Ectodermal cell (in vitro differentiated cells): ENCODE measurements around the gene HCFC1R1.
A peak's percentile ranks its signal among the peaks of the same experiment; 100 is the strongest.

Experiments
- H3K27ac ChIP-seq: 2 replicates; pipeline ENCODE4 v1.7.0; 2013; ENCODE audit warnings: mild to moderate bottlenecking, low read depth, low read length; ENCODE audit not compliant: insufficient read depth, poor library complexity, severe bottlenecking
- H3K27me3 ChIP-seq: 2 replicates; pipeline ENCODE4 v1.7.0; 2013; ENCODE audit warnings: mild to moderate bottlenecking, low read length; ENCODE audit not compliant: insufficient read depth, control insufficient read depth, poor library complexity, severe bottlenecking
- H3K36me3 ChIP-seq: one replicate; pipeline ENCODE4 v1.7.0; 2013; ENCODE audit warnings: low read length; ENCODE audit not compliant: control insufficient read depth, insufficient read depth
- H3K4me1 ChIP-seq: one replicate; pipeline ENCODE4 v1.7.0; 2013; ENCODE audit warnings: low read length; ENCODE audit not compliant: control insufficient read depth, insufficient read depth
- H3K4me3 ChIP-seq: 2 replicates; pipeline ENCODE4 v1.7.0; 2013; ENCODE audit warnings: low read depth, low read length, control low read depth; ENCODE audit not compliant: insufficient read depth
- H3K9me3 ChIP-seq: 2 replicates; pipeline ENCODE4 v1.7.0; 2013; ENCODE audit warnings: mild to moderate bottlenecking, low read length, moderate library complexity; ENCODE audit not compliant: control insufficient read depth
- WGBS, 2 experiments: methylation state at CpG; one replicate each; pipeline ENCODE4 v1.1.7; 2013; ENCODE audit warnings: missing lambda C conversion rate in 2 of 2; 5-methylcytosine and 5-hydroxymethylcytosine counted together

The HCFC1R1 gene

GRCh38 chr16:3010510-3010909 lies 13.2 kb downstream of the HCFC1R1 start:
- 94 to 96% methylated on average over 7 of the region's 8 CpGs for WGBS, 2 experiments
- Histone ChIP-seq H3K4me1 (peaks cover 35% of the 10 kb centered on the region), H3K9me3 (no peaks in the 10 kb centered on the region), H3K4me3 (no peak overlapping the region), H3K27me3 (peaks cover 63% of the 10 kb centered on the region), H3K27ac (no peak overlapping the region), H3K36me3 (no peaks in the 10 kb centered on the region)

GRCh38 chr16:3009568-3010390 lies 14.0 kb downstream of the HCFC1R1 start:
- Histone ChIP-seq H3K27ac (no peak overlapping the region), H3K4me3 (peak overlapping the region; percentile 6), H3K4me1 (peaks cover 35% of the 10 kb centered on the region), H3K27me3 (peaks cover 70% of the 10 kb centered on the region), H3K9me3 (no peaks in the 10 kb centered on the region), H3K36me3 (no peaks in the 10 kb centered on the region)
- 22 to 24% methylated on average over 21 of the region's 21 CpGs for WGBS, 2 experiments

- Histone ChIP-seq H3K4me1 (peaks cover 27% of the 10 kb centered on the region), H3K4me3 (no peak overlapping the region), H3K27ac (no peak overlapping the region), H3K9me3 (no peaks in the 10 kb centered on the region), H3K36me3 (no peaks in the 10 kb centered on the region), H3K27me3 (peaks cover 68% of the 10 kb centered on the region)
- 36 to 39% methylated on average over 4 of the region's 4 CpGs for WGBS, 2 experiments
Observed at GRCh38 chr16:3008690-3009037, 15.1 kb downstream of the HCFC1R1 start.

GRCh38 chr16:3007957-3008689 lies 15.6 kb downstream of the HCFC1R1 start:
- Histone ChIP-seq H3K4me1 (peaks cover 27% of the 10 kb centered on the region), H3K9me3 (no peaks in the 10 kb centered on the region), H3K27me3 (peaks cover 63% of the 10 kb centered on the region), H3K27ac (no peak overlapping the region), H3K4me3 (no peak overlapping the region), H3K36me3 (no peaks in the 10 kb centered on the region)
- WGBS, 2 experiments: 8% methylated on average over 15 to 17 of the region's 17 CpGs

- Histone ChIP-seq H3K9me3 (no peaks in the 10 kb centered on the region), H3K4me1 (peaks cover 27% of the 10 kb centered on the region), H3K27me3 (peaks cover 55% of the 10 kb centered on the region), H3K36me3 (no peaks in the 10 kb centered on the region), H3K27ac (no peak overlapping the region), H3K4me3 (no peak overlapping the region)
- 51 to 52% methylated on average over 13 of the region's 13 CpGs for WGBS, 2 experiments
Observed at GRCh38 chr16:3007059-3007956, 16.4 kb downstream of the HCFC1R1 start.

- H3K4me1 ChIP-seq: peaks cover 23% of the 10 kb centered on the region
- peak overlapping the region; percentile 10 for H3K4me3 ChIP-seq
- WGBS, 2 experiments: 3% methylated on average over 25 of the region's 25 CpGs
- H3K9me3 ChIP-seq: no peaks in the 10 kb centered on the region
- no peak overlapping the region for H3K27ac ChIP-seq
- H3K27me3 ChIP-seq: peaks cover 44% of the 10 kb centered on the region
- no peaks in the 10 kb centered on the region for H3K36me3 ChIP-seq
Observed at GRCh38 chr16:3004781-3005284, 18.9 kb downstream of the HCFC1R1 start.

- Histone ChIP-seq H3K4me3 (no peak overlapping the region), H3K27me3 (peaks cover 44% of the 10 kb centered on the region)
Observed at GRCh38 chr16:3004319-3004718, 19.4 kb downstream of the HCFC1R1 start.

GRCh38 chr16:3003582-3004270 lies 20.0 kb downstream of the HCFC1R1 start:
- peaks cover 18% of the 10 kb centered on the region for H3K4me1 ChIP-seq
- no peak overlapping the region for H3K27ac ChIP-seq
- WGBS, 2 experiments: 10 to 11% methylated on average over 58 of the region's 58 CpGs
- H3K27me3 ChIP-seq: peaks cover 41% of the 10 kb centered on the region
- H3K4me3 ChIP-seq: no peak overlapping the region
- no peaks in the 10 kb centered on the region for H3K9me3 ChIP-seq
- no peaks in the 10 kb centered on the region for H3K36me3 ChIP-seq

More at GRCh38 chr16:3004319-3004718, 19.4 kb downstream of the HCFC1R1 start:
- 0% methylated on average over 67 of the region's 67 CpGs for WGBS, 2 experiments
- Histone ChIP-seq H3K36me3 (no peaks in the 10 kb centered on the region), H3K27ac (no peak overlapping the region), H3K9me3 (no peaks in the 10 kb centered on the region), H3K4me1 (peaks cover 19% of the 10 kb centered on the region)

- H3K4me3 ChIP-seq: no peak overlapping the region
- WGBS, 2 experiments: 75 to 76% methylated on average over 12 of the region's 12 CpGs
- no peaks in the 10 kb centered on the region for H3K36me3 ChIP-seq
- H3K4me1 ChIP-seq: peaks cover 4% of the 10 kb centered on the region
- no peak overlapping the region for H3K27ac ChIP-seq
- peaks cover 17% of the 10 kb centered on the region for H3K27me3 ChIP-seq
- H3K9me3 ChIP-seq: no peaks in the 10 kb centered on the region
Observed at GRCh38 chr16:3001316-3001715, 22.4 kb downstream of the HCFC1R1 start.
